ENCODE measurements around the gene COX7B2.

- TF ChIP-seq CTCF (IDR thresholded peaks at IDR 0.05; ENCODE audit: low read depth, low read length, missing input control) (no peak), JUND (IDR thresholded peaks at IDR 0.05) (no peak), MAX (IDR thresholded peaks at IDR 0.05) (no peak), SP1 (IDR thresholded peaks at IDR 0.05) (no peak)
These were observed 38.6 kb downstream of the COX7B2 start for GRCh38 chr4:46870411-46870810.

Data from liver (tissue), 3 donors.